ENCODE results near the gene PDZD8. TPM values are rescaled to one million over a fixed set of nuclear protein-coding genes. Genes with fewer than 3 reads are reported as not detected.
"Not testable (repeated sequence)": the region's sequence is repeated elsewhere in the genome, so short reads cannot be mapped to it uniquely, and the experiment has no call there.

Gene PDZD8
- total and polyA plus RNA-seq, 9 donors: 8.0 to 49.6 (median 35.6) TPM

DNA sequence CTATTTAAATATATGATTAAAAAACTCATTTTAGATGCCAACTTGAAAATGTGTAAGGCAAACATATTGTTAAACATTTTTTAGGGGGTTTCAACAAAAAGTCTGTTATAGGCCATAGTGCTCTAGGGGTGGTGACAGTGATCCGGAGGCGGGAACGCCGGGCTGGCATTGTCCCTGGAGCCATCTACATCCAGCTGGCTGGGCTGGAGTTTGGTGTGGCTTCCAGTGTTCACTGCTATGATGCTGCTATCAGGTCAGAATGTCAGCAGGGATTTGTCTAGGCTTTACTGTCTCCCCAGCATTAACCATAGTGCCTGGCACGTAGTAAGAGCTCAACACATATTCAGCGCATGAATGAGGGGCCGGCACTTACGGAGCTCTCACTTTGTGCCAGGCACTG is 136.2 kb downstream of the PDZD8 start:
- H3K9me3 ChIP-seq: no peaks in the 10 kb centered on the region
- H3K4me3 ChIP-seq: no peak overlapping the region
- no peaks in the 10 kb centered on the region for H3K36me3 ChIP-seq
- intact Hi-C loops (cut with DNase I): no loop called here
- no peak for TF ChIP-seq CTCF (IDR thresholded peaks at IDR 0.05)
- no peak for TF ChIP-seq POLR2A (IDR thresholded peaks at IDR 0.05)
- TF ChIP-seq EP300 (IDR thresholded peaks at IDR 0.05): no peak
- no peak for DNase-seq
- no peaks in the 10 kb centered on the region for H3K4me1 ChIP-seq (ENCODE audit: insufficient read depth)
- no peak overlapping the region for H3K27ac ChIP-seq
- 80 to 86% (median 82%) methylated on average over 8 of the region's 8 CpGs for WGBS, 3 donors
- no peaks in the 10 kb centered on the region for H3K27me3 ChIP-seq

DNA sequence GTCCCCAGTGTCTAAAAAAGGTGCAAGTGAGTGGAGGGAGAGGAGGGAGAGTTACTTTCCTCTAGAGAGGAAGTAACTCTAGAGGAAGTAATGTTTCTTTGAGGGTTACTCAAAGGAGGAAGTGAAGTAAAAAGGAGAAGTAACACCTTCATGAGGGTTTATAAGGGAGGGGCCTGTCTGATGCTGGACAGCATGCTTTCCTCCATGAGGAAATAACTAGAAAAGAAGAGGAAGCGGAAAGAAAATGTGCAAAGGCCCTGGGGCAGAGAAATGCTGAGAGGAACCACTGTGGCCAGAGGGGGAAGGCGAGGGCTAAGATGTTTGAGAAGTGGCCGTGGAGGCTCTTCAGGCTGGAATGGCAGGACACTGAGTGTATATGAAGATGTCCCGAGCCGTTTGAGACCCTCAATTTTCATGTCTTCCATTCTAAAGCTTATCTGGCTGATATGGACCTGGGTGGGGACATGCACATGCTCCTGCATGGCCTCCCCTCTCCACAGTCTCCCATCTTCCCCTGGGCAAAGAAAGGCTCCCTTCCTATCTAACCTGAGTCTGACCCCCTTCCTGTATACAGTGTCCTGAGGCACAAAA is 137.7 kb downstream of the PDZD8 start:
- Histone ChIP-seq H3K4me1 (ENCODE audit: insufficient read depth) (no peaks in the 10 kb centered on the region), H3K27ac (no peak overlapping the region), H3K27me3 (no peaks in the 10 kb centered on the region), H3K4me3 (no peak overlapping the region), H3K36me3 (no peaks in the 10 kb centered on the region), H3K9me3 (no peaks in the 10 kb centered on the region)
- DNase-seq: no peak
- no peak for TF ChIP-seq EP300 (IDR thresholded peaks at IDR 0.05)
- TF ChIP-seq CTCF (IDR thresholded peaks at IDR 0.05): no peak
- no peak for TF ChIP-seq POLR2A (IDR thresholded peaks at IDR 0.05)
- 91 to 95% (median 94%) methylated on average over 5 of the region's 5 CpGs for WGBS, 3 donors
- intact Hi-C loops (cut with DNase I): no loop called here

DNA sequence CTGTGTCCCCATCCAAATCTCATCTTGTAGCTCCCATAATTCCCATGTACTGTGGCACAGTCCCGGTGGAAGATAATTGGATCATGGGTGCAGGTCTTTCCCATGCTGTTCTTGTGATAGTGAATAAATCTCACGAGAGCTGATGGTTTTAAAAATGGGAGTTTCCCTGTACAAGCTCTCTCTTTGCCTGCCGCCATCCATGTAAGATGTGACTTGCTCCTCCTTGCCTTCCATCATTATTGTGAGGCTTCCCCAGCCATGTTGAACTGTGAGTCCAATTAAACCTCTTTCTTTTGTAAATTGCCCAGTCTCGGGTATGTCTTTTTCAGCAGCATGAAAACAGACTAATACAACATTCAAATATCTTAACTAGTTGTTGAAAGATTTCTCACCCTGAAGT is 145.1 kb downstream of the PDZD8 start:
- DNase-seq; intact Hi-C loops (cut with DNase I); H3K27ac ChIP-seq; H3K4me3 ChIP-seq; H3K27me3 ChIP-seq; H3K9me3 ChIP-seq; H3K36me3 ChIP-seq; H3K4me1 ChIP-seq (ENCODE audit: insufficient read depth): not testable (repeated sequence)
- WGBS, 3 donors: 93 to 97% (median 95%) methylated on average over 4 of the region's 4 CpGs

GRCh38 chr10:117228210-117228609 is 147.0 kb downstream of the PDZD8 start:
- Histone ChIP-seq H3K9me3 (no peaks in the 10 kb centered on the region), H3K27ac (no peak overlapping the region), H3K27me3 (no peaks in the 10 kb centered on the region), H3K36me3 (no peaks in the 10 kb centered on the region), H3K4me3 (no peak overlapping the region), H3K4me1 (ENCODE audit: insufficient read depth) (no peaks in the 10 kb centered on the region)
- intact Hi-C loops (cut with DNase I): no loop called here
- DNase-seq: no peak
- TF ChIP-seq EP300 (IDR thresholded peaks at IDR 0.05) (no peak), CTCF (IDR thresholded peaks at IDR 0.05) (no peak), POLR2A (IDR thresholded peaks at IDR 0.05) (no peak)

Other genes with a start within 250 kb of the PDZD8 start
- gene VAX1, start 237.2 kb downstream of the PDZD8 start, total RNA-seq: not detected
- not detected for gene VAX1, start 237.2 kb downstream of the PDZD8 start, polyA plus RNA-seq
- not detected for gene KCNK18, start 178.0 kb downstream of the PDZD8 start, total RNA-seq
- gene KCNK18, start 178.0 kb downstream of the PDZD8 start, polyA plus RNA-seq: not detected
- 10 to 100 TPM in 1 of 7 donors, 1 to 10 TPM in 6; 2.4 to 12.0 (median 6.3) TPM for gene SLC18A2, start 134.3 kb downstream of the PDZD8 start, total RNA-seq
- gene SLC18A2, start 134.3 kb downstream of the PDZD8 start, polyA plus RNA-seq: 1 to 10 TPM; 3.4 to 6.7 TPM
- 10 to 100 TPM in 5 of 7 donors, 1 to 10 TPM in 2; 7.3 to 25.5 (median 12.2) TPM for gene EMX2, start 167.3 kb upstream of the PDZD8 start, total RNA-seq
- 10 to 100 TPM; 14.4 to 62.1 TPM for gene EMX2, start 167.3 kb upstream of the PDZD8 start, polyA plus RNA-seq